ENCODE results near the gene LGR4. TPM values are rescaled to one million over a fixed set of nuclear protein-coding genes. Genes with fewer than 3 reads are reported as not detected.

The LGR4 gene
- total RNA-seq, 1 experiment from 2014 or later, result 33.4 TPM

DNA sequence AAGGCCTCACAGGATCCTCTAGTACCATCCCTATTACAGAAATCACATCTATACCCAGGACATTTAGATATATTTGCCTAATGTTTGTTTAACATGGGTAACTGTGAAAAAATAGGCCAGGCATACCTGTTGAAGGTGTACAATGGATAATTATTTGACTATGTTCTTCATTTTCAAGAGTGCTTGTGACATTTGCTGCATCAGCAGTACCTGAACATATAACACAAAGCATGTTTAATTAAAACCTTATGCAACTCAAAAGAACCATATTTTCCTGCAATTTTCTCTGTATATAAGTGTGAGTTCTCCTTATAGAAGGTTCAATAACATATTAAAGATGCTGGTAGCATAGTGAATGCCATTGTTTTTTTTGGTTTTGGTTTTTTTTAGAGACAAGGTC is 101.1 kb downstream of the LGR4 start:
- Histone ChIP-seq H3K4me2 (no peak overlapping the region), H3K4me1 (replicated peaks; ENCODE audit: insufficient read depth) (no peaks in the 10 kb centered on the region), H3K27me3 (ENCODE audit: insufficient read depth, low read depth) (no peaks in the 10 kb centered on the region), H3K27ac (no peak overlapping the region), H3K36me3 (ENCODE audit: low read depth) (peaks cover 11% of the 10 kb centered on the region; the same call in 1 of the 2 replicates), H3K9me2 (ENCODE audit: insufficient read depth) (no peaks in the 10 kb centered on the region), H3K9me3 (ENCODE audit: insufficient read depth, low read depth) (no peaks in the 10 kb centered on the region), H3K79me2 (ENCODE audit: low read depth) (no peaks in the 10 kb centered on the region), H2AFZ (no peak overlapping the region), H3K4me3 (no peak overlapping the region), H3F3A (ENCODE audit: insufficient read depth, low read depth) (no peaks in the 10 kb centered on the region), H4K20me1 (ENCODE audit: insufficient read depth) (no peaks in the 10 kb centered on the region; the same call in 1 of the 2 replicates)
- BruUV-seq (replicated peaks), result no TSS peak
- POLR2A ChIA-PET (ENCODE audit: unreplicated experiment), result no interaction called here
- DNase-seq, result no peak
- TF ChIP-seq EZH2 (IDR thresholded peaks at IDR 0.05; ENCODE audit: low read depth) (no peak), CTCF (conservative IDR thresholded peaks at IDR 0.05) (no peak)
- intact Hi-C loops (cut with micrococcal nuclease; ENCODE audit: unreplicated experiment), result no loop called here
- CTCF ChIA-PET, result no interaction called here

- H4K20me1 ChIP-seq (ENCODE audit: insufficient read depth), result no peaks in the 10 kb centered on the region; the same call in 1 of the 2 replicates
- H3F3A ChIP-seq (ENCODE audit: insufficient read depth, low read depth), result no peaks in the 10 kb centered on the region
- POLR2A ChIA-PET (ENCODE audit: unreplicated experiment), result no interaction called here
- no peaks in the 10 kb centered on the region for H3K79me2 ChIP-seq (ENCODE audit: low read depth)
- no TSS peak for BruUV-seq (replicated peaks)
- no peak for DNase-seq
- no peak overlapping the region for H2AFZ ChIP-seq
- H3K4me3 ChIP-seq, result no peak overlapping the region
- H3K36me3 ChIP-seq (ENCODE audit: low read depth), result peaks cover 11% of the 10 kb centered on the region; the same call in 1 of the 2 replicates
- no peak for TF ChIP-seq EZH2 (IDR thresholded peaks at IDR 0.05; ENCODE audit: low read depth)
- TF ChIP-seq CTCF (conservative IDR thresholded peaks at IDR 0.05), result no peak
- H3K27ac ChIP-seq, result no peak overlapping the region
- no peaks in the 10 kb centered on the region for H3K4me1 ChIP-seq (replicated peaks; ENCODE audit: insufficient read depth)
- CTCF ChIA-PET, result no interaction called here
- no peaks in the 10 kb centered on the region for H3K9me3 ChIP-seq (ENCODE audit: insufficient read depth, low read depth)
- intact Hi-C loops (cut with micrococcal nuclease; ENCODE audit: unreplicated experiment), result no loop called here
- no peaks in the 10 kb centered on the region for H3K27me3 ChIP-seq (ENCODE audit: insufficient read depth, low read depth)
- no peaks in the 10 kb centered on the region for H3K9me2 ChIP-seq (ENCODE audit: insufficient read depth)
- no peak overlapping the region for H3K4me2 ChIP-seq
These were observed 102.2 kb downstream of the LGR4 start for GRCh38 chr11:27370374-27370773.

DNA sequence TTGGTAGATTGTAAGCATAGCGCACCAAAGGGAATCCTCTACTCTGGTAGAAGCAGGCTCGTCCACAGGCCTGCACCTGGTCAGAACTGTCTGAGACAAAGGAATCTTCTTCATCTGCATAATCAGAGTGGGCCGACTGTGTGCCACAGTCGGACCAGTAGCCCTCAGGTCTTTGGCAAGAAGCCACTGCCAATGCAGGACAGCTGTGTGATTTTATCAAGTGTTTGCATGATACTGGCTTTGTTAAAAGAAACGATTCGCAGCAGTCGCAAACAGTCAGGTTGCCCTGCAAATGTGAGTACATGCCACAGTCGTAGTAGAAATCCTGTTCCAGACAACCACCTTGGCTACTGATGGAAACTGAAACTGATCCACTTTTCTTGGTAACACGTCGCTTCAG is 104.7 kb downstream of the LGR4 start:
- Histone ChIP-seq H3K79me2 (ENCODE audit: low read depth) (no peaks in the 10 kb centered on the region), H3K36me3 (ENCODE audit: low read depth) (peaks cover 7% of the 10 kb centered on the region; the same call in 1 of the 2 replicates), H3K27ac (no peak overlapping the region), H3K9me3 (ENCODE audit: insufficient read depth, low read depth) (no peaks in the 10 kb centered on the region), H3K4me1 (replicated peaks; ENCODE audit: insufficient read depth) (0 out of 2 replicates have a peak, but pooled peaks cover 6% of the 10 kb centered on the region), H3K4me2 (no peak overlapping the region), H4K20me1 (ENCODE audit: insufficient read depth) (no peaks in the 10 kb centered on the region; the same call in 1 of the 2 replicates), H3K9me2 (ENCODE audit: insufficient read depth) (no peaks in the 10 kb centered on the region), H2AFZ (no peak overlapping the region), H3F3A (ENCODE audit: insufficient read depth, low read depth) (peaks cover 9% of the 10 kb centered on the region; the same call in 1 of the 2 replicates), H3K4me3 (no peak overlapping the region), H3K27me3 (ENCODE audit: insufficient read depth, low read depth) (no peaks in the 10 kb centered on the region)
- BruUV-seq (replicated peaks), result no TSS peak
- POLR2A ChIA-PET (ENCODE audit: unreplicated experiment), result no interaction called here
- TF ChIP-seq CTCF (conservative IDR thresholded peaks at IDR 0.05) (no peak), EZH2 (IDR thresholded peaks at IDR 0.05; ENCODE audit: low read depth) (no peak)
- intact Hi-C loops (cut with micrococcal nuclease; ENCODE audit: unreplicated experiment), result no loop called here
- CTCF ChIA-PET, result no interaction called here
- no peak for DNase-seq

All from PC-9 (cell line).